Stimulated activated CD8-positive, alpha-beta memory T cell treated with anti-CD3 and anti-CD28 coated beads, Interleukin-12 subunit alpha, Interleukin-12 subunit beta, amount 100 ng/mL, for 24 hours (primary cell): Measurements from ENCODE around the gene KCNN3.
A peak's percentile ranks its signal among the peaks of the same experiment; 100 is the strongest.

Experiments used
- DNase-seq: peaks from one replicate; pipeline ENCODE4 v3.0.0-alpha.2; 2020; ENCODE audit errors: extremely low read depth

KCNN3 gene

GRCh38 chr1:154772056-154772455 lies 98.0 kb downstream of the KCNN3 start:
- no peak for DNase-seq

GRCh38 chr1:154770897-154771594 lies 99.0 kb downstream of the KCNN3 start:
- DNase-seq: no peak

- no peak for DNase-seq
Measured at GRCh38 chr1:154769193-154769895, 100.7 kb downstream of the KCNN3 start.

DNA sequence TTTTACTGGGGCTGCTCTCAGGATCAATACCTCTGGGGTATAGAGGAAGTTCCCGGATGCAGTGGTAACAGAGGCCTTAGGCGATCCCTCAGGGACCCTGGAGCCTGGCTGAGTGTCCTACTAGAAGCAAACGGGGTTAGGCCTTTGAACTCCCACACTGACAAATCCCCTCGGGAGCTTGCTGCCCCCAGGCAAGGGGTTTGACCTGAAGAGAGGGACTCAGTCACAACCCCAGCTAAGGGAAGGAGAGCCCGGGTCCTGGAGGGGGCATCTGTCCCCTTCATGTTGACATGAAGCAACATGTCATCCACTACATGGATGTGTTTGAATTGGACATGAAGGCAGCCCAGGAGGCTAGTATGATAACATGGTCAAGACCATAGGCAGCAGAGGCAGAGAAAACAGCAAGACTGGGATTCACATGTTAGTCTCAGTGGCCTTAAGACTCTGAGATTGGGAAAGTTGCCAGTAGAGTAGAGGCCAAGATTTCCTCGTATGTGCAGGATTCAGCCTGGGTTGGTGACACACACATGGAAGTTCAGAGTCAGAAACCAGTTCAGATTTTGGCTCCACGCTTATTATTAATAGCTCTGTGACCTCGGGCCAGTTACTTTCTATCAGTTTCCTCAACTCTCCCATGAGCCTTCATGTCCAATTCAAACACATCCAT lies 101.5 kb downstream of the KCNN3 start:
- no peak for DNase-seq

- no peak for DNase-seq
Measured at GRCh38 chr1:154767315-154768240, 102.5 kb downstream of the KCNN3 start.

GRCh38 chr1:154765970-154766369 lies 104.1 kb downstream of the KCNN3 start:
- no peak for DNase-seq

- DNase-seq: no peak
Measured at GRCh38 chr1:154764773-154765172, 105.3 kb downstream of the KCNN3 start.

GRCh38 chr1:154764181-154764580 lies 105.9 kb downstream of the KCNN3 start:
- no peak for DNase-seq

GRCh38 chr1:154760469-154760933 lies 109.6 kb downstream of the KCNN3 start:
- peak; percentile 62 for DNase-seq

- DNase-seq: no peak
Measured at GRCh38 chr1:154759793-154760192, 110.3 kb downstream of the KCNN3 start.

DNA sequence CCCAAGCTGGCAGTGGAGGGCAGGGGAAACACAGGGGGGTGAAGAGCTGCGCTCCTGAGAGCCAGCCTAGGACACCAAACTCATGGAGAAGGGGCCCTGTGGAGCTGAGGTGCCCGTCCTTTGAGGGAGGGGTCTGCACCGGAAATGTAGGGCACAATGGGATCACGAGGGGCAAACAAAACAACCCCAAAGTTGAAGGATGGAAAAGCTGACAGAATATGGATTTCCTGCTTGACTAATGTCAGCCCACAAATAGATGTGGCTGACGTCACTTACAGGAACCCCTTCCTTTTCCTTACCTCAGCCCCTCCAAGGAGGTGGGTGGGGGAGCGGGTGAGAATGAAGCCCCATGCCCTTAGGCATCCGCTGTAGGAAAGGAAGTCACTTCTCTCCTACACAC lies 110.9 kb downstream of the KCNN3 start:
- peak; percentile 48 for DNase-seq

GRCh38 chr1:154758346-154758745 lies 111.7 kb downstream of the KCNN3 start:
- DNase-seq: no peak

DNA sequence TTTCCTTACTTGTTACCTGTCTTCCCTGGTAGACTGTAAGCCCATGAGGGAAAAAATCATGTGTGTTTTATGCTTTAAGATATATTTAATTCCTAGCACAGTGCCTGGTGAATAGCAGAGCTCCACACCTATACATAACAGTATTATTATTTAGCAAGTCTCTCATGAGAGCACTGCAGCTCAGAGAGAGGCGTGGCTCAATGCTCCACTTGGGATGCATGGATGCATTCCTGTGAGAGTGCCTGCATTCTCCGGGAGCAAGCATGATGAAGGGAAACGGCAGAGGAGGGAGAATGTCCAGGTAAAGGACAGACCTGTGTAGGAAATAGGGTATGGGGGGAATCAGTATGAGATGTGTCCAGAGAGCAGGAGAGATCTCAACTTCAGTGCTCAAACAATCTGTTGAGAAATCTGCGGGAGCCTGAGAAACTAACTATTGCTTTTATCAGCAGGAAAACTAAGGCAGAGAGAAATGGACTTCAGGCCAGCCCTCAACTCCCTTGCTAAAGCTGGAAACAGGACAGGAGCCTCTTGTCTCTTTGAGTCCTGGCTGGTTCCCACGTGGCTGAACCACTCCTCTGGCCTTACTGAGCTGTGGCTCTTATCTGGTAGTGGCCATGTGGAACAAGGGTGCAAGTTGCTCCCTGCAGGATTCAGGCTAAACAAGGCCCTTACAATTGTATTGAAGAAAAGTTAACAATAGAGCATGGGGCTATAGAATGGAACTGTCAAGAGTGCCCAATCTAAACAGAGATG lies 113.1 kb downstream of the KCNN3 start:
- no peak for DNase-seq

DNA sequence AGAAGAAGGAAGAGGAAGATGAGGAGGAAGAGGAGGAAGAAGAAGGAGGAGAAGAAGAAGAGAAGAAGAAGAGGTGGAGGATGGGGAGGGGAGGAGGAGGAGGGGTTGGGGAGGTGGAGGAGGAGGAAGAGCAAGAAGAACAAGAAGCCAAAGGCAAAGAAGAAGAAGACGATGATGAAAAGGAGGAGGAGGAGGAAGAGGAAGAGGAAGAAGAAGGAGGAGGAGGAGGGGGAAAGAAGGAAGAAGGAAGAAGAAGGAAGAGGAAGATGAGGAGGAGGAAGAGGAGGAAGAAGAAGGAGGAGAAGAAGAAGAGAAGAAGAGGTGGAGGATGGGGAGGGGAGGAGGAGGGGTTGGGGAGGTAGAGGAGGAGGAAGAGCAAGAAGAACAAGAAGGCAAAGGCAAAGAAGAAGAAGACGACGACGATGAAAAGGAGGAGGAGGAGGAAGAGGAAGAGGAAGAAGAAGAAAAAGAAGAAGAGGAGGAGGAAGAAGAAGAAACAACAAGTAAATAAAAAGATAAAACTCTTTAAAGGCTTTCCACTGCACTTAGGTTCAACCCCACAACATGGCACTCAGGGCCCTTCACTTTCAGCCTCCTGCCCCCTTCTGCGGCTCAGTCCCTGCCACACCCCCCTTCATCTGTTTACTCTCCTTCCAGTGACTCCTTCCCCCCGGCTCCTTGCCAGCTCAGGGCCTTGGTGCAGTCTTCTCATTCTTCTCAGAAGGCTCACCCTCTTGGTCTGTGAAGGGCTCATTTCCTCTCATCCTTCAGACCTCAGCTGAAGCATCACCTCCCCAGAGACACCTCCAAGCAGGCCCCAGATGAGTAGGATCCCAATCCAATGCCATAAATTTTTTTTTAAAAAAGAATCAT lies 114.0 kb downstream of the KCNN3 start:
- DNase-seq: no peak

DNA sequence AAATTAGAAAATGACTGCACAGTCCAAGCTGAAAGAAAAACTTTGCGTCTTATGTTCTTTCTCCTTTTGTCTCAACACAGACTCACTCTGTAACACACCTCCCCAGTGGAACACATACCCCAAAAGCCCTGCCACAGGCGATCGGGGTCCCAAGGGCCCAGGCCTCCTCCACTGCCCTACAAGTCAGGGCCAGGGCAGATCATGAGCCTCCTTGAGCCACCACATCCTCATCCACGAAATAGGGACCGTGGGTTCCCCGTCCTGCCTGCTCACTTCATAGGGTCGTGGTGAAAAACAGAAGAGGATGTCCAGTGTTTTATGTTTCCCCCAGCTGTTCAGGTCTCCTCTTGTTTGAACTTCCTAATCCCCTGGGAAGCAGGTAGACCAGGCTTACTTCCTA lies 116.7 kb downstream of the KCNN3 start:
- no peak for DNase-seq

DNA sequence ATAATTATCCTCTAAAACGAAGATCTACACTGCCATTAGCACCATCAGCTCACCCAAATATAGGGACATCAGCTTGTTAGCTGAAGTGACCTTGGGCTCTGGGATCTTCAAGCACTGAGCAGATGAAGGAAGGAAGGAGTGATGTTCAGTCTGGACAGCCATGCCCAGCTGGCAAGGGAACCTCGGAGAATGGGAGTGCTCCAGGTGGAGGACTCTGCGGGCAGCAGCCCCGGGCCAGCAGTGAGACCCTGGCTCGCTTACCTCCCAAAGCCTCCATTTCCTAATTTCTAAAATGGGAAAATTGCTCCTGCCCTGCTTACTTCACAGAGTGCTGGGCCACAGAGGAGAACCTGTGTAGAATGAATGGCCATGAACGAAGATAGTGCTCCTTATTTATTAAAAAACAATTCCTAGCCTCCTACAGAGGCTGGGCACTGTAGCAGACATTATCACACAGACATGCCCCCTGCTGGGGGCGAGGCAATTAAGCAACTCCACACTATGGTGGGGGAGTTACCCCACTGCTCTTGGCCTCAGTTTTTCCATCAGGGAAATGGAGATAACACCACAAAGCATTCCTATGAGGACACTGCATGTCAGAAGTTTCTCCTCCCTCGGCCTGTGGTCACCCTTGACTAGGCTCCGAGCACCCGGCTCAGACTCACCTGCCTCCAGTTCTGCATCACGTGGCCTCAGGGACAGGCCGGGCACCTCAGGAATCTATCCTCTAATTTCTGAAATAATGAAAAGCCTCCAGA lies 117.6 kb downstream of the KCNN3 start:
- DNase-seq: no peak

DNA sequence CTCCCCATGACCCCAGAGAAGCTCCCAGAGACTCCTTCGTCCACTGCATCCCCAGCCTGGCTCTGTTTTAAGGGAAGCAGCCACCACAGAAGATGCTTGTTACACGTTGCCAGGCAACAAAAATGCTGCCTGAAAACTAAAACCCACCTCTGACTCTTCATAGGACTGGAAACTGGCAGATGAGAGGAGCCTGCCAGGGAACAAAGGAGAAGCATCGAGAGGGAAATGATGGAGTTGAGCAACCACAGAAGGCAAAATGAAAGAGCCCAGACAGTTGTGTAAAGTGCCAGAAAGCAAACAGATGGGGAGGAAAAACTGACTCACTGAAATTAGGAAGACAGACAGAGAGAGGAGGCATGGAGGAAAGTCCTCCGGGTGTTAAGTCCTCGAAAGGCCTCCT lies 118.4 kb downstream of the KCNN3 start:
- DNase-seq: no peak

DNA sequence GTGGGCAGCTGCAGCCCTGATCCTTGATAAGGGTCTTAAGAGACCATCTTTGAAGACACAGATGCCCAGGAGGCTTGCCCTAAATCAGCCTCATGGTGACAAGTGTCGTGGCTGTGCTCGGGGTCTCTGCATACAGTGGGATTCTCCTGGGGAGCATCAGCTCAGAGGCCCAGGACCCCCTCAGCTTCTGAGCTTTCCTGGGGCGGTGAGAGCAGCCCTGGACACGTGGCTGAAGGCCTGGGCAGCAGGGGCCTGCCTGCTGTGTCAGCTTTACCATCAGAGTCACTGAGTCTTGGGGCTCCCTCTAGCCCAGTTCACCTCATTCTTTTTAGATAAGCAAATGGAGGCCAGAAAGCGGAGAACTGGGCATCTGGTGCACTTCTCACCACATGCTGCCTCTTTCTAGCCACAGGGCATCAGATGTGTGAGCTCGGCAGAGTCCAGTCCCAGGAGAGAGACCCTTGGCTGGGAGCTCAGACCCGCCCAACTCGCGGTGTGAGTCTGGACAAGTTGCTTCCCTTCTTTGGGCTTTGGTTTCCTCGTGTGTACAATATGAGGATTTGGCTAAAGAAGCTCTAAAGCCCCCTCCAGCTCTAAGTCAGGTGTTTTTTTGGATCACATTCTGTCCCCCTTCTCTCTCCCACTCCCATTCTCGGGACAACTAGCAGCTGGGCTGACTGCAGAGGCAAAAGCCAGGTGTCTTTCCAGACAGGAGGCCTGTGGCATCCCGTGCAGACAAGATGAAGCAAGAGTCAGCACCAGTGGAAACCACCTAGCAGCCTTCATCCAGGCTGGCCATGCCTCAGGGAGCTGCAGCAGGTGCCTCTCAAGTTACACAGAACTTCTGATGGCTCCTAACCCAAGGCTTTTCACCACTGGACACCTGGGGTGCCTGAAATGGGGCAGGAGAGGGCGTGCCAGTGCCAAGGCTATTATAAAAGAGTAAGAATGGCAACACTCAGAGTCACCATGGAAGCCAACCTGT lies 119.1 kb downstream of the KCNN3 start:
- DNase-seq: no peak
